Bronchial epithelial cell (primary cell): Measurements from ENCODE around the gene ZNF480. TPM values are rescaled to one million over a fixed set of nuclear protein-coding genes. Genes with fewer than 3 reads are reported as not detected.
"Not testable (repeated sequence)": the region's sequence is repeated elsewhere in the genome, so short reads cannot be mapped to it uniquely, and the experiment has no call there.

Source experiments
- DNase-seq: peaks from one replicate; pipeline ENCODE4 v3.0.0-alpha.2; 2010; ENCODE audit warnings: low read depth
- FAIRE-seq: peaks from 2 replicates; lab custom pipeline; 2011; peaks lifted over from hg19 to GRCh38; lab: Jason Lieb, UNC
- H3K27me3 ChIP-seq: 2 replicates; pipeline ENCODE4 v1.5.1; 2011; ENCODE audit warnings: low read length; ENCODE audit not compliant: control insufficient read depth, insufficient read depth
- H3K36me3 ChIP-seq: 2 replicates; pipeline ENCODE4 v1.5.1; 2011; ENCODE audit warnings: low read length; ENCODE audit not compliant: control insufficient read depth, insufficient read depth
- H3K4me3 ChIP-seq: 2 replicates; pipeline ENCODE4 v1.5.1; 2011; ENCODE audit warnings: mild to moderate bottlenecking, low read depth, low read length, control low read depth
- CTCF ChIP-seq: IDR thresholded peaks from 2 replicates; pipeline ENCODE4 v1.5.1; 2011; ENCODE audit warnings: mild to moderate bottlenecking, moderate library complexity, low read length, control low read depth, inconsistent platforms; ENCODE audit not compliant: insufficient read depth, severe bottlenecking
- total RNA-seq: library from RNA; depleted of rRNA; stranded (reverse); fragments of >200 nt; gene quantifications from 2 replicates; pipeline ENCODE4 v1.2.1, GENCODE V29; 2014

ZNF480 gene
- total RNA-seq, 1 donor from 2014 or later = 2.6 TPM

- H3K27me3 ChIP-seq = no peaks in the 10 kb centered on the region
- H3K36me3 ChIP-seq = no peaks in the 10 kb centered on the region
- peak; percentile 50 for DNase-seq
- FAIRE-seq = no peak
- TF ChIP-seq CTCF = no peak
- H3K4me3 ChIP-seq = peak within 1 kb of the TSS; percentile 78
Observed at GRCh38 chr19:52336117-52336790, 39.3 kb downstream of the ZNF480 start, which contains the start of gene ZNF610. Gene ZNF610 (plus strand): TSS chr19:52336243. CDS start chr19:52349173, 12,930 bp downstream.

- Histone ChIP-seq H3K27me3 (no peaks in the 10 kb centered on the region), H3K36me3 (no peaks in the 10 kb centered on the region), H3K4me3 (peak overlapping the region; percentile 78)
- FAIRE-seq (no peak), DNase-seq (no peak)
- no peak for TF ChIP-seq CTCF
Observed at GRCh38 chr19:52336791-52337381, 39.9 kb downstream of the ZNF480 start.

GRCh38 chr19:52339022-52339421 is 42.1 kb downstream of the ZNF480 start:
- not testable (repeated sequence) for H3K4me3 ChIP-seq, H3K36me3 ChIP-seq, DNase-seq, H3K27me3 ChIP-seq, FAIRE-seq

- DNase-seq = peak; percentile 4
- no peaks in the 10 kb centered on the region for H3K27me3 ChIP-seq
- FAIRE-seq = no peak
- no peak overlapping the region for H3K4me3 ChIP-seq
- TF ChIP-seq CTCF = peak; percentile 34
- H3K36me3 ChIP-seq = peaks cover 1% of the 10 kb centered on the region
Observed at GRCh38 chr19:52343548-52343947, 46.6 kb downstream of the ZNF480 start.

- DNase-seq (no peak), FAIRE-seq (peak; percentile 89)
- Histone ChIP-seq H3K27me3 (no peaks in the 10 kb centered on the region), H3K4me3 (no peak overlapping the region), H3K36me3 (peaks cover 1% of the 10 kb centered on the region)
- no peak for TF ChIP-seq CTCF
Observed at GRCh38 chr19:52345162-52345561, 48.2 kb downstream of the ZNF480 start.

- TF ChIP-seq CTCF = no peak
- DNase-seq = no peak
- FAIRE-seq = no peak
- peaks cover 1% of the 10 kb centered on the region for H3K36me3 ChIP-seq
- H3K4me3 ChIP-seq = no peak overlapping the region
- no peaks in the 10 kb centered on the region for H3K27me3 ChIP-seq
Observed at GRCh38 chr19:52351512-52351911, 54.5 kb downstream of the ZNF480 start.
